ENCODE data around the gene TRPC4AP.

TRPC4AP gene

GRCh38 chr20:35034145-35034544 lies 58.5 kb downstream of the TRPC4AP start:
- Histone ChIP-seq H3K27me3 (ENCODE audit: insufficient read depth, low read length, poor library complexity, severe bottlenecking) (no peaks in the 10 kb centered on the region), H4K20me1 (ENCODE audit: insufficient read depth, low read length, poor library complexity, severe bottlenecking) (no peaks in the 10 kb centered on the region), H3K4me3 (ENCODE audit: low read length, poor library complexity, severe bottlenecking) (no peak overlapping the region), H3F3A (ENCODE audit: low read depth) (no peaks in the 10 kb centered on the region), H3K4me2 (ENCODE audit: low read depth, low read length, poor library complexity, severe bottlenecking) (no peak overlapping the region), H3K36me3 (ENCODE audit: insufficient read depth, low read length) (peaks cover 61% of the 10 kb centered on the region), H3K9ac (ENCODE audit: low read depth, low read length, poor library complexity, severe bottlenecking) (no peak overlapping the region), H2AFZ (ENCODE audit: low read length) (no peak overlapping the region), H3K9me3 (ENCODE audit: insufficient read depth, low read depth, low read length) (no peaks in the 10 kb centered on the region), H3K4me1 (ENCODE audit: insufficient read depth, low read length, poor library complexity, severe bottlenecking) (no peaks in the 10 kb centered on the region), H3K79me2 (ENCODE audit: insufficient read depth, low read length) (no peaks in the 10 kb centered on the region), H3K9me2 (replicated peaks; ENCODE audit: low read depth, low read length) (no peaks in the 10 kb centered on the region)
- no peak for TF ChIP-seq EZH2phosphoT487 (IDR thresholded peaks at IDR 0.05; ENCODE audit: borderline replicate concordance)
- TF ChIP-seq, protein P1, sequence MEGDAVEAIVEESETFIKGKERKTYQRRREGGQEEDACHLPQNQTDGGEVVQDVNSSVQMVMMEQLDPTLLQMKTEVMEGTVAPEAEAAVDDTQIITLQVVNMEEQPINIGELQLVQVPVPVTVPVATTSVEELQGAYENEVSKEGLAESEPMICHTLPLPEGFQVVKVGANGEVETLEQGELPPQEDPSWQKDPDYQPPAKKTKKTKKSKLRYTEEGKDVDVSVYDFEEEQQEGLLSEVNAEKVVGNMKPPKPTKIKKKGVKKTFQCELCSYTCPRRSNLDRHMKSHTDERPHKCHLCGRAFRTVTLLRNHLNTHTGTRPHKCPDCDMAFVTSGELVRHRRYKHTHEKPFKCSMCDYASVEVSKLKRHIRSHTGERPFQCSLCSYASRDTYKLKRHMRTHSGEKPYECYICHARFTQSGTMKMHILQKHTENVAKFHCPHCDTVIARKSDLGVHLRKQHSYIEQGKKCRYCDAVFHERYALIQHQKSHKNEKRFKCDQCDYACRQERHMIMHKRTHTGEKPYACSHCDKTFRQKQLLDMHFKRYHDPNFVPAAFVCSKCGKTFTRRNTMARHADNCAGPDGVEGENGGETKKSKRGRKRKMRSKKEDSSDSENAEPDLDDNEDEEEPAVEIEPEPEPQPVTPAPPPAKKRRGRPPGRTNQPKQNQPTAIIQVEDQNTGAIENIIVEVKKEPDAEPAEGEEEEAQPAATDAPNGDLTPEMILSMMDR (conservative IDR thresholded peaks at IDR 0.05; ENCODE audit: low read length): no peak

GRCh38 chr20:35030136-35030535 lies 62.5 kb downstream of the TRPC4AP start:
- no peak overlapping the region for H2AFZ ChIP-seq (ENCODE audit: low read length)
- no peak overlapping the region for H3K4me3 ChIP-seq (ENCODE audit: low read length, poor library complexity, severe bottlenecking)
- H3K4me1 ChIP-seq (ENCODE audit: insufficient read depth, low read length, poor library complexity, severe bottlenecking): no peaks in the 10 kb centered on the region
- no peaks in the 10 kb centered on the region for H3K27me3 ChIP-seq (ENCODE audit: insufficient read depth, low read length, poor library complexity, severe bottlenecking)
- peaks cover 81% of the 10 kb centered on the region for H3K36me3 ChIP-seq (ENCODE audit: insufficient read depth, low read length)
- H3F3A ChIP-seq (ENCODE audit: low read depth): no peaks in the 10 kb centered on the region
- no peaks in the 10 kb centered on the region for H3K9me3 ChIP-seq (ENCODE audit: insufficient read depth, low read depth, low read length)
- TF ChIP-seq EZH2phosphoT487 (IDR thresholded peaks at IDR 0.05; ENCODE audit: borderline replicate concordance): no peak
- TF ChIP-seq, protein P1 (conservative IDR thresholded peaks at IDR 0.05; ENCODE audit: low read length): no peak
- no peak overlapping the region for H3K4me2 ChIP-seq (ENCODE audit: low read depth, low read length, poor library complexity, severe bottlenecking)
- no peaks in the 10 kb centered on the region for H3K9me2 ChIP-seq (replicated peaks; ENCODE audit: low read depth, low read length)
- no peak overlapping the region for H3K9ac ChIP-seq (ENCODE audit: low read depth, low read length, poor library complexity, severe bottlenecking)
- H4K20me1 ChIP-seq (ENCODE audit: insufficient read depth, low read length, poor library complexity, severe bottlenecking): no peaks in the 10 kb centered on the region
- no peaks in the 10 kb centered on the region for H3K79me2 ChIP-seq (ENCODE audit: insufficient read depth, low read length)

GRCh38 chr20:35027301-35027700 lies 65.3 kb downstream of the TRPC4AP start:
- Histone ChIP-seq H3K36me3 (ENCODE audit: insufficient read depth, low read length) (peaks cover 82% of the 10 kb centered on the region), H3K79me2 (ENCODE audit: insufficient read depth, low read length) (no peaks in the 10 kb centered on the region), H3K9ac (ENCODE audit: low read depth, low read length, poor library complexity, severe bottlenecking) (no peak overlapping the region), H3K9me2 (replicated peaks; ENCODE audit: low read depth, low read length) (no peaks in the 10 kb centered on the region), H3K4me3 (ENCODE audit: low read length, poor library complexity, severe bottlenecking) (no peak overlapping the region), H4K20me1 (ENCODE audit: insufficient read depth, low read length, poor library complexity, severe bottlenecking) (no peaks in the 10 kb centered on the region), H3K4me1 (ENCODE audit: insufficient read depth, low read length, poor library complexity, severe bottlenecking) (no peaks in the 10 kb centered on the region), H3F3A (ENCODE audit: low read depth) (no peaks in the 10 kb centered on the region), H3K4me2 (ENCODE audit: low read depth, low read length, poor library complexity, severe bottlenecking) (no peak overlapping the region), H2AFZ (ENCODE audit: low read length) (no peak overlapping the region), H3K27me3 (ENCODE audit: insufficient read depth, low read length, poor library complexity, severe bottlenecking) (no peaks in the 10 kb centered on the region), H3K9me3 (ENCODE audit: insufficient read depth, low read depth, low read length) (no peaks in the 10 kb centered on the region)
- TF ChIP-seq EZH2phosphoT487 (IDR thresholded peaks at IDR 0.05; ENCODE audit: borderline replicate concordance): no peak
- TF ChIP-seq, protein P1 (conservative IDR thresholded peaks at IDR 0.05; ENCODE audit: low read length): no peak

Measured in Loucy (cell line).